ENCODE data around the gene SMAD9. TPM values are rescaled to one million over a fixed set of nuclear protein-coding genes. Genes with fewer than 3 reads are reported as not detected.

SMAD9 gene
- total RNA-seq, 1 experiment from 2014 or later = 1.1 TPM

GRCh38 chr13:36917311-36917710 is 2.7 kb downstream of the SMAD9 start:
- Histone ChIP-seq H3K27ac (ENCODE audit: insufficient read length, low read depth, low read length) (no peak overlapping the region), H3K18ac (ENCODE audit: insufficient read length, low read depth, low read length) (no peak overlapping the region), H2BK15ac (ENCODE audit: low read depth, low read length) (no peak overlapping the region), H3T11ph (ENCODE audit: low read length) (no peak overlapping the region), H2AFZ (ENCODE audit: low read length) (no peak overlapping the region), H3K79me2 (ENCODE audit: insufficient read depth, low read length) (no peaks in the 10 kb centered on the region), H4K20me1 (ENCODE audit: control insufficient read depth, insufficient read depth, insufficient read length) (no peaks in the 10 kb centered on the region), H4K5ac (ENCODE audit: insufficient read length, low read depth, low read length) (no peak overlapping the region), H4K91ac (ENCODE audit: insufficient read length, low read depth, low read length) (no peak overlapping the region), H3K4ac (ENCODE audit: low read depth, low read length) (no peak overlapping the region), H4K8ac (replicated peaks; ENCODE audit: insufficient read length, low read depth, low read length) (no peak overlapping the region), H3K56ac (ENCODE audit: insufficient read length, low read depth, low read length) (no peak overlapping the region), H3K27me3 (ENCODE audit: insufficient read depth, low read length) (no peaks in the 10 kb centered on the region; the same call in 1 of the 2 replicates), H2AK5ac (ENCODE audit: insufficient read length, low read length) (no peak overlapping the region), H2BK20ac (ENCODE audit: low read depth, low read length, poor library complexity, severe bottlenecking) (no peak overlapping the region), H3K23ac (ENCODE audit: insufficient read length, low read depth, low read length) (no peak overlapping the region), H2BK5ac (ENCODE audit: insufficient read length, low read length) (no peak overlapping the region), H3K9ac (ENCODE audit: extremely low read depth, insufficient read length, low read length) (no peak overlapping the region), H3K4me1 (ENCODE audit: insufficient read depth, low read length) (no peaks in the 10 kb centered on the region), H3K79me1 (ENCODE audit: insufficient read depth, low read depth, low read length, poor library complexity, severe bottlenecking) (no peaks in the 10 kb centered on the region), H2BK120ac (ENCODE audit: low read depth, low read length, poor library complexity, severe bottlenecking) (no peak overlapping the region), H3K23me2 (ENCODE audit: insufficient read length, low read depth, low read length, poor library complexity, severe bottlenecking) (peaks cover 7% of the 10 kb centered on the region), H3K14ac (ENCODE audit: insufficient read depth, low read length) (no peak overlapping the region), H3K4me2 (ENCODE audit: insufficient read depth, insufficient read length, low read length) (no peak overlapping the region), H3K9me3 (ENCODE audit: control insufficient read depth, low read depth, low read length) (no peaks in the 10 kb centered on the region), H2BK12ac (ENCODE audit: insufficient read length, low read depth, low read length) (no peak overlapping the region)
- peaks cover 8 to 9% of the 10 kb centered on the region in 2 experiments for H3K4me1 Mint-ChIP-seq
- DNase-seq = no peak
- TF ChIP-seq, protein P1, sequence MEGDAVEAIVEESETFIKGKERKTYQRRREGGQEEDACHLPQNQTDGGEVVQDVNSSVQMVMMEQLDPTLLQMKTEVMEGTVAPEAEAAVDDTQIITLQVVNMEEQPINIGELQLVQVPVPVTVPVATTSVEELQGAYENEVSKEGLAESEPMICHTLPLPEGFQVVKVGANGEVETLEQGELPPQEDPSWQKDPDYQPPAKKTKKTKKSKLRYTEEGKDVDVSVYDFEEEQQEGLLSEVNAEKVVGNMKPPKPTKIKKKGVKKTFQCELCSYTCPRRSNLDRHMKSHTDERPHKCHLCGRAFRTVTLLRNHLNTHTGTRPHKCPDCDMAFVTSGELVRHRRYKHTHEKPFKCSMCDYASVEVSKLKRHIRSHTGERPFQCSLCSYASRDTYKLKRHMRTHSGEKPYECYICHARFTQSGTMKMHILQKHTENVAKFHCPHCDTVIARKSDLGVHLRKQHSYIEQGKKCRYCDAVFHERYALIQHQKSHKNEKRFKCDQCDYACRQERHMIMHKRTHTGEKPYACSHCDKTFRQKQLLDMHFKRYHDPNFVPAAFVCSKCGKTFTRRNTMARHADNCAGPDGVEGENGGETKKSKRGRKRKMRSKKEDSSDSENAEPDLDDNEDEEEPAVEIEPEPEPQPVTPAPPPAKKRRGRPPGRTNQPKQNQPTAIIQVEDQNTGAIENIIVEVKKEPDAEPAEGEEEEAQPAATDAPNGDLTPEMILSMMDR (conservative IDR thresholded peaks at IDR 0.05) = no peak
- H3K27me3 Mint-ChIP-seq (ENCODE audit: low read depth) = peaks cover 52% of the 10 kb centered on the region
- no peaks in the 10 kb centered on the region for H3K36me3 Mint-ChIP-seq (ENCODE audit: insufficient read depth in 1 of 3, low read depth in 3 of 3)
- no peak overlapping the region for H3K27ac Mint-ChIP-seq
- H3K9me3 Mint-ChIP-seq = no peaks in the 10 kb centered on the region; a peak in 1 of 5 replicates
- no CpG with 5 or more reads among the region's 3 CpGs for WGBS (ENCODE audit: extremely low coverage, insufficient read length, low lambda C conversion rate)
- no peak overlapping the region for H3K4me3 Mint-ChIP-seq
